Choroid plexus epithelial cell (primary cell): ENCODE results near the gene HNRNPC.

Experiments used
- DNase-seq: peaks from one replicate; pipeline ENCODE4 v3.0.0-alpha.2; 2010; ENCODE audit warnings: low read depth
- H3K4me3 ChIP-seq: 2 replicates; pipeline ENCODE4 v1.5.1; 2011; ENCODE audit warnings: low read depth, mild to moderate bottlenecking, control low read depth, low read length, moderate library complexity
- CTCF ChIP-seq: conservative IDR thresholded peaks from 2 replicates; pipeline ENCODE4 v1.5.1; 2011; ENCODE audit warnings: low read depth, mild to moderate bottlenecking, control low read depth, inconsistent platforms, low read length, moderate library complexity

Gene HNRNPC

DNA sequence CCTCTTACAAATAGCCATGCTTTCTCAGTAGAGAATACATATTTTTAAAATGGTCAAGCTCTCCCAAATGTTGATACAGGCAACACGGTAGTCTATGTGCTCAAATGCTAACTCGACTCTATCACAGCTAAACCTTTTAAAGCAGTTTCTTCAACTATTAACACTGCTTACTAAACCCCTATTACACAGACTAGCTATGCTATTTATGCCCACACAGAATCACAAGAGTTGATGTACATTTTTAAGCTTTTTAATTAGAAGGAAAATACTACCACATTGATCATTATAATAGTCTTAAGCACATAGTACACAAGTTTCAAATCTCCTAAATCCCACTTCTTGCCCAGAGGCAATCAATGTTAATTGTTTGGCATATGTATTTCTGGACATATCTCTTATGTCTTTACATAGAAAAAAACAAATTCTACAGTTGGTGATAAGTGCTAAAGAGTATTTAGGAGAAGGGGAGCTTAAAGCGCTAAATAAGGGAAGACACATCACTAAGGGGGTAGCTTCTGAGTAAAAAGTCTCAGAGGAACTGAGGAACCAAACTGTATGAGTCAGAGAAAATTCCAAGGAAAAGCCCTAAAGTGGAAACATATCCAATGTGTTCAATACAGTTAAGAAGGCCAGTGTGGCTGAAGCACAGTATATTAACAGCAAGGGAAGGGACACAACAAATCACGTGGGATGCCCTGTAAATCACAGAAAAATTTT, 13.7 kb downstream of the HNRNPC start:
- DNase-seq = no peak
- no peak for TF ChIP-seq CTCF
- H3K4me3 ChIP-seq = no peak overlapping the region

- no peak for TF ChIP-seq CTCF
- H3K4me3 ChIP-seq = no peak overlapping the region
- DNase-seq = no peak
These were observed 17.1 kb downstream of the HNRNPC start for GRCh38 chr14:21252149-21252548.

DNA sequence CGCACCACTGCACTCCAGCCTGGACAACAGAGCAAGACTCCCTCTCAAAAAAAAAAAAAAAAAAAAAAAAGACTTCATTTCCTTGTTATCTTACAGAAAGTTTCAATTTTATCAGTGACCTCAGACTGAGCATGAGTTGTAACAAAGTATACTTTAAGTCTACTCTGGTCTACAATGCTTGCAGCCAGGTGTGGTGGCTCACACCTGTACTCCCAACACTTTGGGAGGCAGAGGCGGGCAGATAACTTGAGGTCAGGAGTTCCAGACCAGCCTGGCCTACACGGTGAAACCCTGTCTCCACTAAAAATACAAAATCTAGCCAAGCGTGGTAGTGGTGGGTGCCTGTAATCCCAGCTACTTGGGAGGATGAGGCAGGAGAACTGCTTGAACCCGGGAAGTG, 18.0 kb downstream of the HNRNPC start:
- TF ChIP-seq CTCF = no peak
- no peak for DNase-seq
- no peak overlapping the region for H3K4me3 ChIP-seq

DNA sequence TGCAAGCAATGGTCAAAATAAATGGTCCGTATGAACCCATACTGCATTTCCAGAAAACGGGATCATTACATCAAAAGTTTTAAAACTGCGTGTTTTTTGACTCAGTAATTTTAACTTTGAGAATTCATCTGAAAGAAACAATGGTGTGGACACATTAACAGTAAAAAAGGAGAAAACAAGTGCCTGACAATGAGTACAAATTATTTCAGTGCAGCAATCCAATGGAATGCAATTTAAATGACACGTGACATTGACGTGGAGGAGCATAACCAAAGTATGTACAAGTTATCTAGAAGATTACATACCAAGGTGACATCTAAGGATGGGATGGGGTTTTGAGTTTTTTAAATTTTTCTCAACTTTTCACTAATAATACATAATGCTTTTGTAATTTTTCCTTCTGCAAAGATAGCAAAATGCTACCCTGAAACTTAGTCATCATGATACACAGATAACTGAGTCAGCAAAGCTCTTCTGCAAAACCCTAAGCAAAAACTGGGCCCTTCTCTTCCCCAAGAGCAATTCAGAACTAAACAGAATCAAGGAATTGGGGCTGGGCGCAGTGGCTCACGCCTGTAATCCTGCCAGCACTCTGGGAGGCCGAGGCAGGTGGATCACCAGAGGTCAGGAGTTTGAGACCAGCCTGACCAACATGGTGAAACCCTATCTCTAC, 20.4 kb downstream of the HNRNPC start:
- no peak for DNase-seq
- no peak overlapping the region for H3K4me3 ChIP-seq
- no peak for TF ChIP-seq CTCF

- DNase-seq = no peak
- no peak overlapping the region for H3K4me3 ChIP-seq
- TF ChIP-seq CTCF = no peak
These were observed 20.9 kb downstream of the HNRNPC start for GRCh38 chr14:21248338-21248737.

DNA sequence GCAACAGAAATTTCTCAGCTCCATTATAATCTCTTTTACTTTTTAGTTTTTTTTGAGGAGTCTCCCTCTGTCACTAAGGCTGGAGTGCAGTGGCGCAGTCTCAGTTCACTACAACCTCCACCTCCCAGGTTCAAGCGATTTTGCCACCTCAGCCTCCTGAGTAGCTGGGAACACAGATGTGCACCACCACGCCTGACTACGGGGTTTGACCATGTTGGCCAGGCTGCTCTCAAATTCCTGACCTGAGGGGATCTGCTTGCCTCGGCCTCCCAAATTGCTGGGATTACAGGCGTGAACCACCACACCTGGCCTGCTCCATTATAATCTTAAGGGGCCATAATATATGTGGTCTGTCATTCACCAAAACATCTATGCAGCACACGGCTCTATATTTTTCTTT, 23.4 kb downstream of the HNRNPC start:
- H3K4me3 ChIP-seq = no peak overlapping the region
- no peak for DNase-seq
- no peak for TF ChIP-seq CTCF

- H3K4me3 ChIP-seq = no peak overlapping the region
- no peak for DNase-seq
- no peak for TF ChIP-seq CTCF
These were observed 24.7 kb downstream of the HNRNPC start for GRCh38 chr14:21244544-21244943.
